K562 (cell line): ENCODE measurements around the gene ZGLP1. TPM values are rescaled to one million over a fixed set of nuclear protein-coding genes. Genes with fewer than 3 reads are reported as not detected.

Source experiments
- CEBPB ChIP-seq: fragments of 450-650 bp; IDR thresholded peaks from 2 replicates; pipeline ENCODE4 v1.6.1; 2016; ENCODE audit warnings: missing genetic modification characterization, missing compliant biosample characterization
- CSDE1 ChIP-seq, 2 experiments: fragments of 450-650 bp; IDR thresholded peaks; 2 replicates each; pipeline ENCODE4 v1.6.1; 2016; ENCODE audit warnings: mild to moderate bottlenecking in 1 of 2
- ELK1 ChIP-seq: sonication (generic); formaldehyde crosslinking; IDR thresholded peaks from 2 replicates; pipeline ENCODE4 v1.8.1; 2022; ENCODE audit warnings: missing genetic modification reagents
- ETS1 ChIP-seq: conservative IDR thresholded peaks from 2 replicates; pipeline ENCODE4 v1.6.1; 2011; ENCODE audit warnings: low read depth, mild to moderate bottlenecking, low read length; ENCODE audit not compliant: control insufficient read depth
- FOXK1 ChIP-seq: sonication (generic); formaldehyde crosslinking; IDR thresholded peaks from 2 replicates; pipeline ENCODE4 v1.8.0; 2022; ENCODE audit warnings: missing genetic modification reagents, mild to moderate bottlenecking, borderline replicate concordance
- MIER1 ChIP-seq: fragments of 450-650 bp; IDR thresholded peaks from 2 replicates; pipeline ENCODE4 v1.6.1; 2016; ENCODE audit warnings: antibody characterized with exemption, mild to moderate bottlenecking, low read depth
- NR2C1 ChIP-seq, 2 experiments: fragments of 450-650 bp; IDR thresholded peaks; 2 replicates each; pipeline ENCODE4 v1.6.1; 2017; ENCODE audit warnings: mild to moderate bottlenecking in 2 of 2, antibody characterized with exemption in 1 of 2, inconsistent platforms in 1 of 2, missing compliant biosample characterization in 1 of 2, missing genetic modification characterization in 1 of 2
- NR2F6 ChIP-seq: fragments of 450-650 bp; formaldehyde crosslinking; IDR thresholded peaks from 2 replicates; pipeline ENCODE4 v1.4.0; 2020; ENCODE audit warnings: mild to moderate bottlenecking
- PBX2 ChIP-seq, 2 experiments: IDR thresholded peaks in 1 of 2; conservative IDR thresholded peaks in 1 of 2; 2 replicates each; pipeline ENCODE4 v1.6.1; 2016; ENCODE audit warnings: low read depth in 2 of 2, mild to moderate bottlenecking in 1 of 2, missing compliant biosample characterization in 1 of 2, missing genetic modification characterization in 1 of 2, moderate library complexity in 1 of 2
- PRDM10 ChIP-seq: fragments of 450-650 bp; IDR thresholded peaks from 2 replicates; pipeline ENCODE4 v1.6.1; 2018; ENCODE audit not compliant: partially characterized antibody
- PTBP1 ChIP-seq: fragments of 200-400 bp; formaldehyde crosslinking; IDR thresholded peaks from 2 replicates; pipeline ENCODE4 v1.6.1; 2017; ENCODE audit warnings: low read depth, low read length
- SAFB2 ChIP-seq: fragments of 200-400 bp; formaldehyde crosslinking; IDR thresholded peaks from 2 replicates; pipeline ENCODE4 v1.6.1; 2018; ENCODE audit warnings: borderline replicate concordance, low read length, low read depth, moderate library complexity; ENCODE audit not compliant: severe bottlenecking
- YBX1 ChIP-seq: fragments of 450-650 bp; IDR thresholded peaks from 2 replicates; pipeline ENCODE4 v1.7.1; 2016; ENCODE audit warnings: mild to moderate bottlenecking
- ZNF384 ChIP-seq: IDR thresholded peaks from 2 replicates; pipeline ENCODE4 v1.6.1; 2012; ENCODE audit warnings: low read depth, low read length, improper control_type of control experiment
- polyA plus RNA-seq, 8 experiments: library from polyadenylated mRNA; depleted of rRNA in 4 of 8; stranded (reverse) in 5 of 8; unstranded in 3 of 8; fragments of >200 nt; fragmentation: Nextera tagmentation in 2 of 8; fragmentation: Illumina TruSeq in 1 of 8; extraction: Ambion mirVana in 2 of 8; extraction: Trizol in 1 of 8; gene quantifications; 2 replicates each; pipeline versions ENCODE4 v1.2.1 to v1.2.3, GENCODE V29; 2011 to 2014; ENCODE audit warnings: inconsistent platforms in 1 of 8, missing spikeins in 1 of 8
- total RNA-seq, 7 experiments: library from RNA; depleted of rRNA in 6 of 7; stranded (reverse); fragments of >200 nt in 6 of 7; fragmentation: Illumina TruSeq in 2 of 7; extraction: Trizol in 2 of 7; gene quantifications; 2 replicates each; pipeline versions ENCODE4 v1.2.1 to v1.2.3, GENCODE V29; 2011 to 2021; ENCODE audit warnings: low replicate concordance in 1 of 7

ZGLP1 gene
- total and polyA plus RNA-seq, 9 of the 15 experiments (the other 6 are each of a cell fraction or from before 2014, with no cell fraction given): 0.24 to 4.5 (median 2.2) TPM

GRCh38 chr19:10292789-10293636 lies 16.6 kb downstream of the ZGLP1 start (continued):
- TF ChIP-seq NR2C1 (IDR thresholded peaks at IDR 0.05) (no peak), NR2C1 (tag; IDR thresholded peaks at IDR 0.05) (no peak), ELK1 (CRISPR knock-in tag) (no peak), CSDE1 (IDR thresholded peaks at IDR 0.05) (no peak), FOXK1 (no peak), ETS1 (peak; percentile 24; the same call in 1 of the 2 replicates), PTBP1 (no peak), ZNF384 (no peak), YBX1 (no peak), MIER1 (no peak), NR2F6 (CRISPR knock-in tag) (no peak), PRDM10 (peak; percentile 97), PBX2 (CRISPR knock-in tag; IDR thresholded peaks at IDR 0.05; ENCODE audit: low read depth) (no peak), PBX2 (tag; conservative IDR thresholded peaks at IDR 0.05; ENCODE audit: low read depth) (no peak), SAFB2 (no peak), CEBPB (tag) (no peak)
